Spleen (tissue), 7 donors: Measurements from ENCODE around the gene NMNAT1.

ENCODE experiments used
- CTCF ChIP-seq, 11 experiments: fragments of 200-600 bp in 7 of 11; fragments of 450-650 bp in 4 of 11; sonication (generic) in 4 of 11; IDR thresholded peaks in 8 of 11; conservative IDR thresholded peaks in 3 of 11; 1 replicate in 7 of 11; 2 replicates in 4 of 11; pipeline versions ENCODE4 v1.4.0 to v1.8.0; 2016 to 2021; ENCODE audit warnings: antibody characterized with exemption in 11 of 11, inconsistent platforms in 4 of 11, mild to moderate bottlenecking in 1 of 11
- POLR2A ChIP-seq, 3 donors: fragments of 450-650 bp; IDR thresholded peaks; one replicate each; pipeline ENCODE4 v1.5.1; 2017; ENCODE audit warnings: antibody characterized with exemption in 3 of 3, mild to moderate bottlenecking in 1 of 3
- POLR2AphosphoS5 ChIP-seq, 3 donors: sonication (generic); formaldehyde crosslinking; IDR thresholded peaks; one replicate each; pipeline ENCODE4 v1.5.1; 2017; ENCODE audit warnings: antibody characterized with exemption in 3 of 3
- donor health status: DM: no; HTN: no; CAD: no; lungs with moderate emphysema.
- donor health status: DM: no; HTN: no; CAD: no.
- donor health status: DM: no; HTN: no; CAD: no.

- TF ChIP-seq POLR2AphosphoS5 (IDR thresholded peaks at IDR 0.05): no peak
- no peak for TF ChIP-seq POLR2A (IDR thresholded peaks at IDR 0.05)
- TF ChIP-seq CTCF (IDR thresholded peaks at IDR 0.05 in 8 of 11, conservative IDR thresholded peaks at IDR 0.05 in 3 of 11): no peak
Measured at GRCh38 chr1:9905010-9905409, 38.3 kb upstream of the NMNAT1 start.
